IMR-90 (cell line): Measurements from ENCODE around the gene EPB41L3.

Experiments used
- CTCF ChIP-seq: conservative IDR thresholded peaks from 2 replicates; pipeline ENCODE4 v1.5.1; 2012; ENCODE audit warnings: mild to moderate bottlenecking, low read depth, low read length, improper control_type of control experiment
- MAZ ChIP-seq: IDR thresholded peaks from 2 replicates; pipeline ENCODE4 v1.6.1; 2012; ENCODE audit warnings: low read depth, mild to moderate bottlenecking, low read length, improper control_type of control experiment, moderate library complexity, borderline replicate concordance

GRCh38 chr18:5468394-5468793 lies 75.4 kb downstream of the EPB41L3 start:
- TF ChIP-seq CTCF (no peak), MAZ (no peak)
